GM23248 (cell line): ENCODE results near the gene HRH1. TPM values are rescaled to one million over a fixed set of nuclear protein-coding genes. Genes with fewer than 3 reads are reported as not detected.
A peak's percentile ranks its signal among the peaks of the same experiment; 100 is the strongest.

Source experiments
- DNase-seq: peaks from one replicate; pipeline ENCODE4 v3.0.0-alpha.2; 2015
- H2AFZ ChIP-seq: fragments of 200-600 bp; sonication (generic); 2 replicates; pipeline ENCODE4 v1.6.1; 2016; ENCODE audit warnings: antibody characterized with exemption
- H3F3A ChIP-seq: fragments of 200-600 bp; sonication (generic); 2 replicates; pipeline ENCODE4 v1.6.1; 2016; ENCODE audit warnings: mild to moderate bottlenecking, antibody characterized with exemption, mixed run types; ENCODE audit not compliant: insufficient read depth
- H3K27ac ChIP-seq: fragments of 200-600 bp; sonication (generic); 2 replicates; pipeline ENCODE4 v1.5.1; 2016; ENCODE audit warnings: mild to moderate bottlenecking
- H3K27me3 ChIP-seq: fragments of 200-600 bp; sonication (generic); replicated peaks from 2 replicates; pipeline ENCODE4 v1.6.1; 2016; ENCODE audit warnings: mild to moderate bottlenecking; ENCODE audit not compliant: insufficient read depth
- H3K36me3 ChIP-seq: fragments of 200-600 bp; sonication (generic); 2 replicates; pipeline ENCODE4 v1.6.1; 2016; ENCODE audit warnings: low read depth, mild to moderate bottlenecking
- H3K4me1 ChIP-seq: fragments of 200-600 bp; sonication (generic); 2 replicates; pipeline ENCODE4 v1.6.1; 2016; ENCODE audit warnings: mild to moderate bottlenecking; ENCODE audit not compliant: insufficient read depth
- H3K4me2 ChIP-seq: fragments of 200-600 bp; sonication (generic); one replicate; pipeline ENCODE4 v1.6.1; 2016; ENCODE audit warnings: mild to moderate bottlenecking; ENCODE audit not compliant: unreplicated experiment
- H3K4me3 ChIP-seq: fragments of 200-600 bp; sonication (generic); 2 replicates; pipeline ENCODE4 v1.5.1; 2016; ENCODE audit warnings: mild to moderate bottlenecking
- H3K79me2 ChIP-seq: fragments of 200-600 bp; sonication (generic); 2 replicates; pipeline ENCODE4 v1.6.1; 2016; ENCODE audit warnings: mild to moderate bottlenecking; ENCODE audit not compliant: insufficient read depth
- H3K9ac ChIP-seq: fragments of 200-600 bp; sonication (generic); 2 replicates; pipeline ENCODE4 v1.6.1; 2016; ENCODE audit warnings: mild to moderate bottlenecking
- H3K9me2 ChIP-seq: fragments of 200-600 bp; sonication (generic); 2 replicates; pipeline ENCODE4 v1.6.1; 2016; ENCODE audit warnings: mixed run types, mild to moderate bottlenecking, moderate library complexity; ENCODE audit not compliant: insufficient read depth
- H3K9me3 ChIP-seq: fragments of 200-600 bp; sonication (generic); one replicate; pipeline ENCODE4 v1.6.1; 2017; ENCODE audit warnings: low read depth
- H4K20me1 ChIP-seq: fragments of 200-600 bp; sonication (generic); 2 replicates; pipeline ENCODE4 v1.6.0; 2016; ENCODE audit not compliant: insufficient read depth
- EZH2 ChIP-seq: fragments of 200-600 bp; sonication (generic); IDR thresholded peaks from 2 replicates; pipeline ENCODE4 v1.6.1; 2018; ENCODE audit warnings: antibody characterized with exemption, mild to moderate bottlenecking; ENCODE audit not compliant: insufficient read depth, poor library complexity, severe bottlenecking
- EZH2phosphoT487 ChIP-seq: fragments of 200-600 bp; sonication (generic); IDR thresholded peaks from 2 replicates; pipeline ENCODE4 v1.6.1; 2018; ENCODE audit warnings: antibody characterized with exemption, moderate library complexity, mild to moderate bottlenecking, low read depth; ENCODE audit not compliant: insufficient read depth
- WGBS, 2 experiments: methylation state at CpG; one replicate each; pipeline ENCODE4 v1.1.6; 2015 to 2017; ENCODE audit warnings: low lambda C conversion rate in 2 of 2, low coverage in 1 of 2; ENCODE audit errors: missing lambda C conversion rate in 2 of 2; 5-methylcytosine and 5-hydroxymethylcytosine counted together
- in situ Hi-C: fragments of 300-500 bp; cut with MboI; formaldehyde crosslinking; loops from 2 replicates; pipeline ENCODE4 v1.15.0; 2020
- polyA plus RNA-seq: library from polyadenylated mRNA; unstranded; fragments of >200 nt; fragmentation: Nextera tagmentation; extraction: Ambion mirVana; gene quantifications from 2 replicates; pipeline ENCODE4 v1.2.1, GENCODE V29; 2016
- total RNA-seq: library from RNA; depleted of rRNA; stranded (reverse); fragments of >200 nt; shearing (Covaris generic); gene quantifications from 2 replicates; pipeline ENCODE4 v1.2.3, GENCODE V29; 2014

The HRH1 gene
- total and polyA plus RNA-seq, 2 experiments from 2014 or later = 7.1 to 9.0 TPM

DNA sequence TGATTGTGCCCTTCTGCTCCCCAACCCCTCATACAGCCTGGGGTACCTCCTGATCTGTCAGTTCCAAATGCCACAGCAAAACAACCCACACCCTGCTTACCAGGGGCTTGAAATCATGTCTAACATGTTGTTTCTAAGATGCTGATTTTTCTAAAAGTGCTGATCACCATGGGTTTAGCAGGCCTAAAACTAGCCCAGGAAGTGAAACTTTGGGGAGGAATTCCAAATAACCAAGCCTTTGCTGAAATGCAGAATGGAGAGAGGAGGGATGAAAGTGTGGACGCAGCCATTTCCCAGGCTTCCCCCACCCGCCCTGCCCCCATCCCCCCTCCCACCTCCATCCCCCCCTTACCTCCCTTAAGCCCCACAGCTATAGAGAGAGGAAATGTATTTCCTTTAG, 2.0 kb upstream of the HRH1 start:
- H3K4me3 ChIP-seq = no peak overlapping the region
- no peaks in the 10 kb centered on the region for H3K9me3 ChIP-seq
- H3K79me2 ChIP-seq = peaks cover 18% of the 10 kb centered on the region
- no peak overlapping the region for H3K9ac ChIP-seq
- H3K9me2 ChIP-seq = no peaks in the 10 kb centered on the region
- H3K36me3 ChIP-seq = no peaks in the 10 kb centered on the region
- DNase-seq = no peak
- no peak for TF ChIP-seq EZH2phosphoT487
- TF ChIP-seq EZH2 = no peak
- no peak overlapping the region for H2AFZ ChIP-seq
- H3K27me3 ChIP-seq = no peaks in the 10 kb centered on the region
- H4K20me1 ChIP-seq = no peaks in the 10 kb centered on the region
- H3K4me2 ChIP-seq = no peak overlapping the region
- in situ Hi-C loops = loop anchor here (25.0 kb wide), 1 partner anchor 185 kb away; no protein-coding TSS in a partner anchor
- peaks cover 11% of the 10 kb centered on the region; the same call in 1 of the 2 replicates for H3K4me1 ChIP-seq
- WGBS, 2 experiments = 90 to 100% methylated on average over 1 to 2 of the region's 2 CpGs
- H3K27ac ChIP-seq = no peak overlapping the region
- H3F3A ChIP-seq = peaks cover 20% of the 10 kb centered on the region; the same call in 1 of the 2 replicates

DNA sequence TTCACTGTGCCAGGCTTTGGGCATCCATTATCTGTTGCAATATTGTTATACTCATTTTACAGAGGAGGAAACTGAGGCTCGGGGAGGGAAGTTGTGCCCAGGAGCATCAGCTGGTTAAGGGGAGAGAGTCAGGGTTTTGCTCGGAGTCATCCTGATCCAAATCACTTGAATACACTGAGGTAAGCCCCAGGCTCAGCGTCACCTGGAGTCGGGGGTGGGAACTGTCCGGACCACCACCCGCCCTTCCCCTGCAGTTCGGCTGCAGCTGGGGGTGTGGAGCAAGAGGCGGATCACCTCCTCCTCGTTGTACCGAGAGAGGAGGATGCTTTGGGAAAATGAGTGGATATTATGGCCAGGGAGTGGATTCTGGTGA, 646 bp downstream of the HRH1 start:
- H3K27ac ChIP-seq = peak overlapping the region; percentile 58
- peak overlapping the region; percentile 94 for H3K4me2 ChIP-seq
- no peaks in the 10 kb centered on the region for H3K9me3 ChIP-seq
- H3K79me2 ChIP-seq = peaks cover 36% of the 10 kb centered on the region
- peaks cover 32% of the 10 kb centered on the region for H3F3A ChIP-seq
- in situ Hi-C loops = loop anchor here (25.0 kb wide), 1 partner anchor 182 kb away; no protein-coding TSS in a partner anchor
- no peaks in the 10 kb centered on the region for H3K36me3 ChIP-seq
- peak overlapping the region; percentile 72 for H2AFZ ChIP-seq
- H3K9me2 ChIP-seq = no peaks in the 10 kb centered on the region
- peaks cover 23% of the 10 kb centered on the region for H3K4me1 ChIP-seq
- no peaks in the 10 kb centered on the region for H3K27me3 ChIP-seq
- TF ChIP-seq EZH2phosphoT487 (no peak), EZH2 (no peak)
- H3K9ac ChIP-seq = peak overlapping the region; percentile 92
- H4K20me1 ChIP-seq = no peaks in the 10 kb centered on the region
- DNase-seq = peak; percentile 57
- WGBS, 2 experiments = 0 to 1% methylated on average over 10 of the region's 10 CpGs
- H3K4me3 ChIP-seq = peak overlapping the region; percentile 84

DNA sequence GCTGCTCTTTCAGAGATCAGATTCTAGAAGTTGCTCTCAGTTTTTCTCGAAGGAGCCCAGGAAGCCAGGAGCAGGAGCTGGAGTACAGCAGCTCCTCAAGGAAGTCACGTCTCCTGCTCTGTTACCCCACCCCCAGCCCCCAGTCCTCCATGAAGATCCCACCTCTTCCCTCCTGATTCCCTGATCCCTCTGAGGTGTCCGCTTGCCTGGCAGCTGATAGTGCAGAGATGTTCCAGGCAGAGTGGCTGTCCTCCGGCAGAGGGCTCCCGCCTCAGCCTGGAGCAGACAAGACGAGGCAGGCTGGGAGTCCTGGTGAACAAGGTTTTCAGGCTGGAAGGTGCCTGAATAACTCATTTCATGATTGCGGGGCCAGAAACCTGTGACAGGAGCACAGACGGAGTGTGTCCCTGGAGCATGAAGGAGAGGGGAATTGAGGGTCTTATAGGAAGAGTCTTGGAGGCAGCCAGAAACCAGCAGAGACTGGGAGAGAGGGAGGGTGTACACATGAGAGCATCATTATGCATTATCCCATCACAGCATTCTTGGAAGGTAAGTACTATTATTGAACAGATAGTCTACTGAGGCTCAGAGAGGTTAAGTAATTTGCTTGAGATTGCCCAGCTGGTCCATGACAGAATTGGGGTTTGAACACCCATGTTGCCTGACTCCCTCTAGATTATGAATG, 1.2 kb downstream of the HRH1 start:
- H4K20me1 ChIP-seq = no peaks in the 10 kb centered on the region
- H2AFZ ChIP-seq = peak overlapping the region; percentile 72
- TF ChIP-seq EZH2 (no peak), EZH2phosphoT487 (no peak)
- H3K79me2 ChIP-seq = peaks cover 41% of the 10 kb centered on the region
- H3K4me1 ChIP-seq = peaks cover 27% of the 10 kb centered on the region
- peak overlapping the region; percentile 94 for H3K4me2 ChIP-seq
- H3K9me3 ChIP-seq = no peaks in the 10 kb centered on the region
- H3K4me3 ChIP-seq = peak overlapping the region; percentile 84
- DNase-seq = peak; percentile 94
- peak overlapping the region; percentile 92 for H3K9ac ChIP-seq
- H3K9me2 ChIP-seq = no peaks in the 10 kb centered on the region
- peaks cover 36% of the 10 kb centered on the region for H3F3A ChIP-seq
- no peaks in the 10 kb centered on the region for H3K36me3 ChIP-seq
- H3K27ac ChIP-seq = peak overlapping the region; percentile 58
- 1 to 2% methylated on average over 8 of the region's 8 CpGs for WGBS, 2 experiments
- in situ Hi-C loops = loop anchor here (25.0 kb wide), 1 partner anchor 182 kb away; no protein-coding TSS in a partner anchor
- H3K27me3 ChIP-seq = no peaks in the 10 kb centered on the region

DNA sequence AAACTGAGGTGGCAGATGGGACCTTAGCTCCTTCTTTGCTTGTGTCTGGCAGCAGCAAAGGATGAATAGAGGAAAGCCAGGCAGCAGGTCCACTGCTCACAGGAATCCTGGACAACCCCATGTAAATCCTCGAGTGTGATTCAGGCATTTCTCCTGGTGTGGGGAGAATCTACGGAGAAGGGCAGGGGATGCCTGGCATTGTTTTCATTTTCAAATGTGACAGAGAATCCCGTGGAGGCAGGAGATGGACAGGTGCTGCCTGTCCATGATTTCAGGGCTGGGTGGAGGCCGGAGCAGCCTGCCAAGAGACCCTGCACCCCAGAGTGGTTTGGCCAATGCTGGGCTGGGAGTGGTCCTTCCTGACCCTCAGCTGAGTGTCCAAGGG, 1.7 kb downstream of the HRH1 start:
- no peak for DNase-seq
- H3K4me1 ChIP-seq = peaks cover 27% of the 10 kb centered on the region
- H3K9ac ChIP-seq = peak overlapping the region; percentile 92; the same call in 1 of the 2 replicates
- H3K4me3 ChIP-seq = peak overlapping the region; percentile 84; the same call in 1 of the 2 replicates
- in situ Hi-C loops = loop anchor here (25.0 kb wide), 1 partner anchor 181 kb away; no protein-coding TSS in a partner anchor
- H3K79me2 ChIP-seq = peaks cover 47% of the 10 kb centered on the region
- H3K4me2 ChIP-seq = peak overlapping the region; percentile 94
- TF ChIP-seq EZH2phosphoT487 (no peak), EZH2 (no peak)
- no peak overlapping the region for H2AFZ ChIP-seq
- H3K9me3 ChIP-seq = no peaks in the 10 kb centered on the region
- H3K27me3 ChIP-seq = no peaks in the 10 kb centered on the region
- no peaks in the 10 kb centered on the region for H4K20me1 ChIP-seq
- 72 to 79% methylated on average over 4 of the region's 4 CpGs for WGBS, 2 experiments
- no peaks in the 10 kb centered on the region for H3K9me2 ChIP-seq
- no peaks in the 10 kb centered on the region for H3K36me3 ChIP-seq
- no peak overlapping the region for H3K27ac ChIP-seq
- H3F3A ChIP-seq = peaks cover 40% of the 10 kb centered on the region
